T47D (cell line): ENCODE measurements around the gene TMEM178B.
"Not testable (repeated sequence)": the region's sequence is repeated elsewhere in the genome, so short reads cannot be mapped to it uniquely, and the experiment has no call there.

Source experiments
- DNase-seq, 2 experiments: peaks; one replicate each; pipeline versions ENCODE4 v3.0.0 to v3.0.0-alpha.2; 2011 to 2012; ENCODE audit warnings: low read depth in 1 of 2, low spot score in 1 of 2
- JUND ChIP-seq: IDR thresholded peaks from 2 replicates; pipeline ENCODE4 v1.6.1; 2012; ENCODE audit warnings: low read depth
- in situ Hi-C: cut with HindIII; loops from 2 replicates; pipeline ENCODE4 v1.10.0; 2016; ENCODE audit warnings: low sequenced_read_pairs, low pct_unique_long_range_greater_than_20kb

Gene TMEM178B

GRCh38 chr7:141094336-141095070 is 20.6 kb downstream of the TMEM178B start:
- DNase-seq, result no peak
- in situ Hi-C loops, result no loop called here
- TF ChIP-seq JUND, result no peak

GRCh38 chr7:141097430-141097829 is 23.6 kb downstream of the TMEM178B start:
- TF ChIP-seq JUND, result no peak
- peak in 1 of 2 experiments; percentile 58 for DNase-seq
- in situ Hi-C loops, result no loop called here

- in situ Hi-C loops, result no loop called here
- no peak for DNase-seq
- TF ChIP-seq JUND, result no peak
Observed at GRCh38 chr7:141102436-141102835, 28.6 kb downstream of the TMEM178B start.

GRCh38 chr7:141103847-141104429 is 30.1 kb downstream of the TMEM178B start:
- in situ Hi-C loops, result no loop called here
- TF ChIP-seq JUND, result no peak
- DNase-seq, result no peak

- no peak for TF ChIP-seq JUND
- DNase-seq, result no peak
- in situ Hi-C loops, result no loop called here
Observed at GRCh38 chr7:141113131-141113530, 39.3 kb downstream of the TMEM178B start.

GRCh38 chr7:141114029-141114664 is 40.3 kb downstream of the TMEM178B start:
- DNase-seq, result no peak
- in situ Hi-C loops, result no loop called here
- no peak for TF ChIP-seq JUND

GRCh38 chr7:141115965-141116364 is 42.1 kb downstream of the TMEM178B start:
- TF ChIP-seq JUND, result no peak
- in situ Hi-C loops, result no loop called here
- DNase-seq, result peak in 1 of 2 experiments; percentile 16

GRCh38 chr7:141116661-141117060 is 42.8 kb downstream of the TMEM178B start:
- DNase-seq, in situ Hi-C loops: not testable (repeated sequence)

- in situ Hi-C loops, result no loop called here
- no peak for DNase-seq
- no peak for TF ChIP-seq JUND
Observed at GRCh38 chr7:141118767-141119166, 44.9 kb downstream of the TMEM178B start.

- no peak for DNase-seq
- in situ Hi-C loops, result no loop called here
- no peak for TF ChIP-seq JUND
Observed at GRCh38 chr7:141119187-141119586, 45.3 kb downstream of the TMEM178B start.

- in situ Hi-C loops, result no loop called here
- DNase-seq, result peak in 1 of 2 experiments; percentile 4
- TF ChIP-seq JUND, result no peak
Observed at GRCh38 chr7:141122736-141123135, 48.9 kb downstream of the TMEM178B start.

- DNase-seq, result no peak
- in situ Hi-C loops, result no loop called here
- TF ChIP-seq JUND, result no peak
Observed at GRCh38 chr7:141123522-141123921, 49.7 kb downstream of the TMEM178B start.

- TF ChIP-seq JUND, result no peak
- no peak for DNase-seq
- in situ Hi-C loops, result no loop called here
Observed at GRCh38 chr7:141126107-141126506, 52.2 kb downstream of the TMEM178B start.
